Choroid plexus epithelial cell (primary cell): ENCODE results near the gene ROBO4.

Experiments
- DNase-seq: peaks from one replicate; pipeline ENCODE4 v3.0.0-alpha.2; 2010; ENCODE audit warnings: low read depth
- H3K4me3 ChIP-seq: 2 replicates; pipeline ENCODE4 v1.5.1; 2011; ENCODE audit warnings: low read depth, mild to moderate bottlenecking, control low read depth, low read length, moderate library complexity
- CTCF ChIP-seq: conservative IDR thresholded peaks from 2 replicates; pipeline ENCODE4 v1.5.1; 2011; ENCODE audit warnings: low read depth, mild to moderate bottlenecking, control low read depth, inconsistent platforms, low read length, moderate library complexity

Gene ROBO4

GRCh38 chr11:124899383-124900145 is 1.9 kb upstream of the ROBO4 start:
- TF ChIP-seq CTCF, result no peak
- no peak for DNase-seq
- no peak overlapping the region for H3K4me3 ChIP-seq

- TF ChIP-seq CTCF, result no peak
Observed at GRCh38 chr11:124898711-124899110, 1.0 kb upstream of the ROBO4 start.

GRCh38 chr11:124898263-124898680 is 607 bp upstream of the ROBO4 start:
- TF ChIP-seq CTCF, result peak; percentile 33
- DNase-seq, result peak; percentile 89
- H3K4me3 ChIP-seq, result no peak overlapping the region

More at GRCh38 chr11:124898711-124899110, 1.0 kb upstream of the ROBO4 start:
- no peak overlapping the region for H3K4me3 ChIP-seq
- no peak for DNase-seq

- no peak for TF ChIP-seq CTCF
- no peak overlapping the region for H3K4me3 ChIP-seq
- no peak for DNase-seq
Observed at GRCh38 chr11:124896821-124897391, 759 bp downstream of the ROBO4 start.

- no peak for DNase-seq
- TF ChIP-seq CTCF, result no peak
- no peak overlapping the region for H3K4me3 ChIP-seq
Observed at GRCh38 chr11:124896071-124896750, 1.5 kb downstream of the ROBO4 start.

GRCh38 chr11:124895471-124895971 is 2.1 kb downstream of the ROBO4 start:
- no peak overlapping the region for H3K4me3 ChIP-seq
- DNase-seq, result no peak
- no peak for TF ChIP-seq CTCF
